ENCODE measurements around the gene PCYT2. TPM values are rescaled to one million over a fixed set of nuclear protein-coding genes. Genes with fewer than 3 reads are reported as not detected.

The PCYT2 gene
- total RNA-seq, 1 experiment from 2014 or later, result 31.4 TPM

GRCh38 chr17:81928544-81929252, 17.5 kb upstream of the PCYT2 start (continued):
- no peak for TF ChIP-seq AFF4 (CRISPR knock-in tag; IDR thresholded peaks at IDR 0.05; ENCODE audit: borderline replicate concordance)
- no peak for TF ChIP-seq GRHL2 (CRISPR knock-in tag; IDR thresholded peaks at IDR 0.05; ENCODE audit: insufficient replicate concordance, severe bottlenecking)
- TF ChIP-seq, protein P1, sequence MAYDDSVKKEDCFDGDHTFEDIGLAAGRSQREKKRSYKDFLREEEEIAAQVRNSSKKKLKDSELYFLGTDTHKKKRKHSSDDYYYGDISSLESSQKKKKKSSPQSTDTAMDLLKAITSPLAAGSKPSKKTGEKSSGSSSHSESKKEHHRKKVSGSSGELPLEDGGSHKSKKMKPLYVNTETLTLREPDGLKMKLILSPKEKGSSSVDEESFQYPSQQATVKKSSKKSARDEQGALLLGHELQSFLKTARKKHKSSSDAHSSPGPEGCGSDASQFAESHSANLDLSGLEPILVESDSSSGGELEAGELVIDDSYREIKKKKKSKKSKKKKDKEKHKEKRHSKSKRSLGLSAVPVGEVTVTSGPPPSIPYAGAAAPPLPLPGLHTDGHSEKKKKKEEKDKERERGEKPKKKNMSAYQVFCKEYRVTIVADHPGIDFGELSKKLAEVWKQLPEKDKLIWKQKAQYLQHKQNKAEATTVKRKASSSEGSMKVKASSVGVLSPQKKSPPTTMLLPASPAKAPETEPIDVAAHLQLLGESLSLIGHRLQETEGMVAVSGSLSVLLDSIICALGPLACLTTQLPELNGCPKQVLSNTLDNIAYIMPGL (CRISPR knock-in tag; IDR thresholded peaks at IDR 0.05), result no peak
- TF ChIP-seq ATF3 (CRISPR knock-in tag; conservative IDR thresholded peaks at IDR 0.05), result no peak
- no peak for TF ChIP-seq PRRX2 (CRISPR knock-in tag; IDR thresholded peaks at IDR 0.05)
- no peak for TF ChIP-seq PREB (CRISPR knock-in tag; IDR thresholded peaks at IDR 0.05; ENCODE audit: borderline replicate concordance)

DNA sequence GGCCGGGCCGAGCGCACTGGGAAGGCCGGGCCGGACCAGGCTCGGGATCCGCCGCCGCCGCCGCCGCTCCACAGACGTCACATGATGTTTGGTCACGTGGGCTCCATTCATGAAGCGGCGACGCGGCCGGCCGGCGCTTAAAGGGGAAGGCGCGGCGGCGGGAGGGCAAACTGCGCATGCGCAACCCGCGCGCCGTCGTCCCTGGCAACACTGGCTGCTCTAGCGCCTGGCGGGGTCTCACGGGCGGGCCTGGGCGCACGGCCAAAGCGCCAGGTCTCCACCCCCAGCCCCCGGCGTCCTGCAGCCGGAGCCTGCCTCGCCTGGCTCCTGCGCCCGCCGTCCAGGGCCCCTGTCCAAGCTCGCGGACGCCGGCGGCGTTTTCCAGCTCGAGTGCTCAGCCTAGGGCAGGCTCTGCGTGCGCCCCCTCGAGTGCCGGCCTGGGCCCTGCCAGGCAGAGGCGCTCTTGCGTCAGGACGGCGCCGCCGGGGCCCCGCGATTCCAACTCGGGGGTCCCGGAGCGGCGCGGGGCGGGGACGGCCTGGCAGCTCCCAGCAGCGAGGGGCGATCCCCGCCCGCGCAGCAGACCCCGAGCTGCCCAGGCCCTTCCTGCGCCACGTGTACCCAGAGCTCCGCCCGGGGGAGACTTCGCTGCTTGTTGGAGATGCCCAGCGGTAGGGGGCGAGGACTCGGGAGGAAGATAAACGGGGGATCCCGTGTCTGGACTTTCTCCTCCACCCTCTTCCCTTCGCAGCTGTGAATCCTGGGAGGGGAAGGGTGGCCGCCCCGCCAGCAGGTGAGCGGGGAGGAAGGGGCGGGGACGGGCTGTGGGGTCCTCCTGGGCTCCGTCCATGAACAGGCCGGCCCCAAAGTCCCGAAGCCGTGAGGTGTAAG, 16.7 kb upstream of the PCYT2 start, which contains the start of gene MAFG:
Gene MAFG (minus strand): TSS at position 83 of the 891 bp plus-strand sequence. CDS start 4,550 bp downstream, outside the sequence.
- H3K27me3 Mint-ChIP-seq (ENCODE audit: low read depth), result peaks cover 3% of the 10 kb centered on the region; the same call in 1 of the 2 replicates
- H3K4me1 Mint-ChIP-seq, result peaks cover 27% of the 10 kb centered on the region
- CTCF ChIA-PET, result interaction anchor here (0.6 to 3.9 kb wide), 19 partner anchors 9 to 205 kb away, joined by 3 to 21 read pairs (median 4); partner anchors contain the start of genes ASPSCR1, DCXR, NOTUM and PYCR1
- POLR2A ChIA-PET, result interaction anchor here (0.5 to 2.7 kb wide), 8 partner anchors 9 to 1689 kb away, joined by 3 to 11 read pairs (median 4); partner anchors contain the start of genes PYCR1 and SIRT7
- DNase-seq (ENCODE audit: low spot score) (peak; percentile 90), ATAC-seq (peak; percentile 43)
- peaks cover under 1% of the 10 kb centered on the region for H3K36me3 Mint-ChIP-seq
- H3K9me3 Mint-ChIP-seq, result no peaks in the 10 kb centered on the region
- H3K4me3 Mint-ChIP-seq, result peak within 1 kb of the TSS; percentile 75
- no peak within 1 kb of the TSS for H3K27ac Mint-ChIP-seq
- TF ChIP-seq, protein P2, sequence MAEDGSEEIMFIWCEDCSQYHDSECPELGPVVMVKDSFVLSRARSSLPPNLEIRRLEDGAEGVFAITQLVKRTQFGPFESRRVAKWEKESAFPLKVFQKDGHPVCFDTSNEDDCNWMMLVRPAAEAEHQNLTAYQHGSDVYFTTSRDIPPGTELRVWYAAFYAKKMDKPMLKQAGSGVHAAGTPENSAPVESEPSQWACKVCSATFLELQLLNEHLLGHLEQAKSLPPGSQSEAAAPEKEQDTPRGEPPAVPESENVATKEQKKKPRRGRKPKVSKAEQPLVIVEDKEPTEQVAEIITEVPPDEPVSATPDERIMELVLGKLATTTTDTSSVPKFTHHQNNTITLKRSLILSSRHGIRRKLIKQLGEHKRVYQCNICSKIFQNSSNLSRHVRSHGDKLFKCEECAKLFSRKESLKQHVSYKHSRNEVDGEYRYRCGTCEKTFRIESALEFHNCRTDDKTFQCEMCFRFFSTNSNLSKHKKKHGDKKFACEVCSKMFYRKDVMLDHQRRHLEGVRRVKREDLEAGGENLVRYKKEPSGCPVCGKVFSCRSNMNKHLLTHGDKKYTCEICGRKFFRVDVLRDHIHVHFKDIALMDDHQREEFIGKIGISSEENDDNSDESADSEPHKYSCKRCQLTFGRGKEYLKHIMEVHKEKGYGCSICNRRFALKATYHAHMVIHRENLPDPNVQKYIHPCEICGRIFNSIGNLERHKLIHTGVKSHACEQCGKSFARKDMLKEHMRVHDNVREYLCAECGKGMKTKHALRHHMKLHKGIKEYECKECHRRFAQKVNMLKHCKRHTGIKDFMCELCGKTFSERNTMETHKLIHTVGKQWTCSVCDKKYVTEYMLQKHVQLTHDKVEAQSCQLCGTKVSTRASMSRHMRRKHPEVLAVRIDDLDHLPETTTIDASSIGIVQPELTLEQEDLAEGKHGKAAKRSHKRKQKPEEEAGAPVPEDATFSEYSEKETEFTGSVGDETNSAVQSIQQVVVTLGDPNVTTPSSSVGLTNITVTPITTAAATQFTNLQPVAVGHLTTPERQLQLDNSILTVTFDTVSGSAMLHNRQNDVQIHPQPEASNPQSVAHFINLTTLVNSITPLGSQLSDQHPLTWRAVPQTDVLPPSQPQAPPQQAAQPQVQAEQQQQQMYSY (CRISPR knock-in tag; IDR thresholded peaks at IDR 0.05), result no peak
- TF ChIP-seq CREM (CRISPR knock-in tag; IDR thresholded peaks at IDR 0.05), result peak; percentile 56; the same call in 1 of the 2 replicates
- no peak for TF ChIP-seq TCF7 (CRISPR knock-in tag; IDR thresholded peaks at IDR 0.05; ENCODE audit: low read depth)
- TF ChIP-seq CREB1 (CRISPR knock-in tag; IDR thresholded peaks at IDR 0.05), result no peak
- no peak for TF ChIP-seq ZNF532 (CRISPR knock-in tag; IDR thresholded peaks at IDR 0.05; ENCODE audit: borderline replicate concordance)
- TF ChIP-seq USF2 (CRISPR knock-in tag; IDR thresholded peaks at IDR 0.05), result peak; percentile 98
- TF ChIP-seq ATF3 (CRISPR knock-in tag; conservative IDR thresholded peaks at IDR 0.05), result no peak
- 0 out of 2 replicates have a peak, but pooled peaks have one; percentile 41 for TF ChIP-seq TP53 (CRISPR knock-in tag; IDR thresholded peaks at IDR 0.05)
- 0 out of 2 replicates have a peak, but pooled peaks have one; percentile 80 for TF ChIP-seq NR3C1 (CRISPR knock-in tag; conservative IDR thresholded peaks at IDR 0.05; ENCODE audit: low read depth)
